ENCODE measurements around the gene BLTP3B.

BLTP3B gene

GRCh38 chr12:100110276-100110675, 32.4 kb downstream of the BLTP3B start:
- peaks cover 44% of the 10 kb centered on the region for H3K79me2 ChIP-seq (ENCODE audit: control insufficient read depth, insufficient read depth, low read length, unreplicated experiment)
- H3K4me3 ChIP-seq (ENCODE audit: low read depth, low read length): no peak overlapping the region
- peaks cover 11% of the 10 kb centered on the region; the same call in 1 of the 2 replicates for H3K36me3 ChIP-seq (ENCODE audit: insufficient read depth, low read length)
- H2AFZ ChIP-seq (ENCODE audit: low read length, unreplicated experiment): no peak overlapping the region
- no peak overlapping the region for H3K27ac ChIP-seq (ENCODE audit: low read depth, low read length)
- H3K27me3 ChIP-seq (ENCODE audit: insufficient read depth, low read length): no peaks in the 10 kb centered on the region
- H3K4me1 ChIP-seq (ENCODE audit: control insufficient read depth, insufficient read depth, low read length, unreplicated experiment): no peaks in the 10 kb centered on the region

DNA sequence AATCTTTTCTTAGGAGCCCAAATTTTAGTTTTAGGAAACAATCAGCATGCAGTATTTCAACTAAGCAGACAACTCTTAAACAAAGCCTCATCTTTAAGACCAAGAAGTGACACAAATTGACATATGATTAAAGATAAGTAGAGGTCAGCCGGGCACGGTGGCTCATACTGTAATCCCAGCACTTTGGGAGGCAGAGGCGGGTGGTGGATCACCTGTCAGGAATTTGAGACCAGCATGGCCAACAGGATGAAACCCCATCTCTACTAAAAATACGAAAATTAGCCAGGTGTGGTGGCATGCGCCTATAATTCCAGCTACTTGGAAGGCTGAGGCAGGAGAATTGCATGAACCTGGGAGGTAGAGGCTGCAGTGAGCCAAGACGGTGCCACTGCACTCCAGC, 35.8 kb downstream of the BLTP3B start:
- Histone ChIP-seq H3K79me2 (ENCODE audit: control insufficient read depth, insufficient read depth, low read length, unreplicated experiment) (peaks cover 19% of the 10 kb centered on the region), H3K36me3 (ENCODE audit: insufficient read depth, low read length) (peaks cover 14% of the 10 kb centered on the region; the same call in 1 of the 2 replicates), H3K4me3 (ENCODE audit: low read depth, low read length) (no peak overlapping the region), H3K4me1 (ENCODE audit: control insufficient read depth, insufficient read depth, low read length, unreplicated experiment) (no peaks in the 10 kb centered on the region), H3K27ac (ENCODE audit: low read depth, low read length) (no peak overlapping the region), H3K27me3 (ENCODE audit: insufficient read depth, low read length) (no peaks in the 10 kb centered on the region), H2AFZ (ENCODE audit: low read length, unreplicated experiment) (no peak overlapping the region)

DNA sequence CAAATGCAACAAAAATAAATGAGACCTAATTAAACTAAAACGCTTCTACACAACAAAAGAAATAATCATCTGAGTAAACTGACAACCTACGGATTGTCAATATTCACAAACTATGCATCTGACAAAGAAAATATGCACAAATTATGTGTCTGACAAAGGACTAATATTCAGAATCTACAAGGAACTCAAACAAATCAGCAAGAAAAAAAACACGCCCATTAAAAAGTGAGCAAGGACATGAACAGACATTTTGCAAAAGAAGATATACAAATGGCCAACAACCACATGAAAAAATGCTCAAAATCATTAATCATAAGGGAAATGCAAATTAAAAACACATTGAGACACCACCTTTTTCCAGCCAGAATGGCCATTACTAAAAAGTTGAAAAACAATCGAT, 37.0 kb downstream of the BLTP3B start:
- Histone ChIP-seq H3K27ac (ENCODE audit: low read depth, low read length) (no peak overlapping the region), H3K27me3 (ENCODE audit: insufficient read depth, low read length) (no peaks in the 10 kb centered on the region), H3K4me1 (ENCODE audit: control insufficient read depth, insufficient read depth, low read length, unreplicated experiment) (no peaks in the 10 kb centered on the region), H3K4me3 (ENCODE audit: low read depth, low read length) (no peak overlapping the region), H3K79me2 (ENCODE audit: control insufficient read depth, insufficient read depth, low read length, unreplicated experiment) (peaks cover 13% of the 10 kb centered on the region), H2AFZ (ENCODE audit: low read length, unreplicated experiment) (no peak overlapping the region), H3K36me3 (ENCODE audit: insufficient read depth, low read length) (peaks cover 14% of the 10 kb centered on the region; the same call in 1 of the 2 replicates)

DNA sequence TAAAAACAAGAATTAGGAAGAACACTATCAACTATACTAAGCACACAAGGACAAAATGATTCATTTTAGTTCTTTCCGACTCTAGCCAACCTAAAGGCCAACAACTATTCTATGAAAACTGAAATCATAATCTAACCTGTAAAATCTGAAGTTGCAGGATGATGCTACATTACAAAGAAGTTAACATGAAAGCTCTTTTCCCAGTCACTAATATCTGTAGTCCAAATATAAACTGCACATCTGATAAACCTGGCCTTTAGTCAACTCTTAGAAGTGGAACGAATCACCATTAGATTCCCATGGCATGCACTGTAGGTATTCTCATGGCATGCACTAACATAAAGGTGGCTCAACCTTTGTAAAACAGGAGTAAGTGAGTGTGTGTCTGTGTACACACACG, 41.7 kb downstream of the BLTP3B start:
- Histone ChIP-seq H3K4me3 (ENCODE audit: low read depth, low read length) (no peak overlapping the region), H3K27me3 (ENCODE audit: insufficient read depth, low read length) (no peaks in the 10 kb centered on the region), H3K4me1 (ENCODE audit: control insufficient read depth, insufficient read depth, low read length, unreplicated experiment) (no peaks in the 10 kb centered on the region), H2AFZ (ENCODE audit: low read length, unreplicated experiment) (no peak overlapping the region), H3K27ac (ENCODE audit: low read depth, low read length) (no peak overlapping the region), H3K36me3 (ENCODE audit: insufficient read depth, low read length) (peaks cover 9% of the 10 kb centered on the region; the same call in 1 of the 2 replicates), H3K79me2 (ENCODE audit: control insufficient read depth, insufficient read depth, low read length, unreplicated experiment) (no peaks in the 10 kb centered on the region)

Data from ACC112 (cell line).